GM21825 (cell line): ENCODE data around the gene NPR3.
"Not testable (repeated sequence)": the region's sequence is repeated elsewhere in the genome, so short reads cannot be mapped to it uniquely, and the experiment has no call there.

Source experiments
- ATAC-seq: cut with Tn5 transposase; IDR thresholded peaks from one replicate; pipeline ENCODE4 v1.9.1; 2021; ENCODE audit warnings: mild to moderate bottlenecking, moderate library complexity; ENCODE audit not compliant: unreplicated experiment

NPR3 gene

GRCh38 chr5:32760091-32760509 is 49.0 kb downstream of the NPR3 start:
- no peak for ATAC-seq

- ATAC-seq = no peak
These were observed 54.1 kb downstream of the NPR3 start for GRCh38 chr5:32765266-32765665.

- no peak for ATAC-seq
These were observed 56.9 kb downstream of the NPR3 start for GRCh38 chr5:32767948-32768467.

GRCh38 chr5:32769711-32770110 is 58.6 kb downstream of the NPR3 start:
- no peak for ATAC-seq

GRCh38 chr5:32770444-32770843 is 59.3 kb downstream of the NPR3 start:
- ATAC-seq = no peak

- ATAC-seq = no peak
These were observed 59.9 kb downstream of the NPR3 start for GRCh38 chr5:32771037-32771436.

- no peak for ATAC-seq
These were observed 62.8 kb downstream of the NPR3 start for GRCh38 chr5:32773944-32774343.

GRCh38 chr5:32776200-32776599 is 65.1 kb downstream of the NPR3 start:
- no peak for ATAC-seq

- no peak for ATAC-seq
These were observed 66.1 kb downstream of the NPR3 start for GRCh38 chr5:32777222-32777621.

GRCh38 chr5:32777733-32778132 is 66.6 kb downstream of the NPR3 start:
- ATAC-seq = no peak

GRCh38 chr5:32778403-32778802 is 67.3 kb downstream of the NPR3 start:
- ATAC-seq = no peak

- no peak for ATAC-seq
These were observed 68.8 kb downstream of the NPR3 start for GRCh38 chr5:32779754-32780415.

- no peak for ATAC-seq
These were observed 69.4 kb downstream of the NPR3 start for GRCh38 chr5:32780508-32780919.

GRCh38 chr5:32783661-32784060 is 72.5 kb downstream of the NPR3 start:
- no peak for ATAC-seq

- no peak for ATAC-seq
These were observed 74.6 kb downstream of the NPR3 start for GRCh38 chr5:32785611-32786254.

GRCh38 chr5:32786311-32786710 is 75.2 kb downstream of the NPR3 start:
- ATAC-seq = no peak

- ATAC-seq = no peak
These were observed 79.4 kb downstream of the NPR3 start for GRCh38 chr5:32790411-32790951.

- ATAC-seq = no peak
These were observed 80.6 kb downstream of the NPR3 start for GRCh38 chr5:32791536-32792243.

- ATAC-seq = no peak
These were observed 83.0 kb downstream of the NPR3 start for GRCh38 chr5:32794086-32794485.

- no peak for ATAC-seq
These were observed 91.6 kb downstream of the NPR3 start for GRCh38 chr5:32802764-32803163.

- no peak for ATAC-seq
These were observed 92.5 kb downstream of the NPR3 start for GRCh38 chr5:32803656-32804055.

GRCh38 chr5:32805462-32805861 is 94.3 kb downstream of the NPR3 start:
- ATAC-seq = not testable (repeated sequence)
